T-cell (primary cell): Measurements from ENCODE around the gene ITPRID2. TPM values are rescaled to one million over a fixed set of nuclear protein-coding genes. Genes with fewer than 3 reads are reported as not detected.
A peak's percentile ranks its signal among the peaks of the same experiment; 100 is the strongest.

ENCODE experiments used
- ATAC-seq, 4 experiments: fragments of 200-7000 bp in 3 of 4; fragments of 150-1000 bp in 1 of 4; cut with Tn5 transposase; replicated peaks in 1 of 4; 1 replicate in 3 of 4; 2 replicates in 1 of 4; pipeline ENCODE4 v1.10.0; 2021; ENCODE audit warnings: moderate library complexity in 3 of 4, mild to moderate bottlenecking in 2 of 4, moderate number of reproducible peaks in 1 of 4
- CTCF ChIA-PET, 2 donors: fragments of 300-600 bp; sonication (Branson Sonifier 250); formaldehyde crosslinking; loops; one replicate each; lab custom pipeline; 2022; ENCODE audit warnings: antibody characterized with exemption in 2 of 2; lab: Charles Lee
- POLR2A ChIA-PET, 2 donors: fragments of 300-600 bp; sonication (Branson Sonifier 250); formaldehyde crosslinking; loops; one replicate each; lab custom pipeline; 2022; ENCODE audit warnings: antibody characterized with exemption in 2 of 2; lab: Charles Lee
- DNase-seq, 35 experiments: peaks; one replicate each; pipeline versions ENCODE4 v3.0.0 to v3.0.0-alpha.2; 2013 to 2023
- H3K27ac ChIP-seq: one replicate; pipeline ENCODE4 v1.5.1; 2013; ENCODE audit warnings: low read length
- H3K27me3 ChIP-seq, 2 experiments: replicated peaks in 1 of 2; 1 replicate in 1 of 2; 2 replicates in 1 of 2; pipeline versions ENCODE4 v1.6.1 to v1.7.0; 2013; ENCODE audit warnings: low read length in 1 of 2, mixed read lengths in 1 of 2; ENCODE audit not compliant: control insufficient read depth in 2 of 2, insufficient read depth in 2 of 2; ENCODE audit errors: extremely low read depth in 1 of 2
- H3K36me3 ChIP-seq, 2 donors: 1 replicate in 1 of 2; 2 replicates in 1 of 2; pipeline versions ENCODE4 v1.6.1 to v1.7.0; 2013; ENCODE audit warnings: low read length in 1 of 2; ENCODE audit not compliant: control insufficient read depth in 2 of 2, insufficient read depth in 1 of 2; ENCODE audit errors: extremely low read depth in 1 of 2
- H3K4me1 ChIP-seq, 2 experiments: 1 replicate in 1 of 2; 2 replicates in 1 of 2; pipeline versions ENCODE4 v1.6.1 to v1.7.0; 2013; ENCODE audit warnings: low read length in 2 of 2, mixed read lengths in 1 of 2; ENCODE audit not compliant: insufficient read depth in 2 of 2, control insufficient read depth in 1 of 2; ENCODE audit errors: extremely low read depth in 1 of 2
- H3K4me3 ChIP-seq, 2 donors: 1 replicate in 1 of 2; 2 replicates in 1 of 2; pipeline versions ENCODE4 v1.5.1 to v1.7.0; 2013; ENCODE audit warnings: mild to moderate bottlenecking in 2 of 2, low read length in 1 of 2, moderate library complexity in 1 of 2; ENCODE audit not compliant: control insufficient read depth in 1 of 2; ENCODE audit errors: extremely low read depth in 1 of 2
- H3K9me3 ChIP-seq: 2 replicates; pipeline ENCODE4 v1.7.0; 2013
- H3K27ac Mint-ChIP-seq, 2 donors: one replicate each; pipeline ENCODE4 v1.8.0; 2020 to 2021; ENCODE audit warnings: mild to moderate bottlenecking in 2 of 2, mixed read lengths in 2 of 2
- H3K27me3 Mint-ChIP-seq, 2 donors: one replicate each; pipeline ENCODE4 v1.8.0; 2021 to 2022; ENCODE audit warnings: mixed read lengths in 2 of 2
- H3K36me3 Mint-ChIP-seq: one replicate; pipeline ENCODE4 v1.8.0; 2021; ENCODE audit warnings: mixed read lengths
- H3K4me1 Mint-ChIP-seq, 3 donors: one replicate each; pipeline ENCODE4 v1.8.0; 2020 to 2022; ENCODE audit warnings: mixed read lengths in 3 of 3, mild to moderate bottlenecking in 1 of 3
- H3K4me3 Mint-ChIP-seq, 3 donors: one replicate each; pipeline ENCODE4 v1.8.0; 2020 to 2022; ENCODE audit warnings: mild to moderate bottlenecking in 3 of 3, mixed read lengths in 3 of 3, moderate library complexity in 3 of 3
- H3K9me3 Mint-ChIP-seq, 3 donors: one replicate each; pipeline ENCODE4 v1.8.0; 2020 to 2022; ENCODE audit warnings: mixed read lengths in 3 of 3
- WGBS: methylation state at CpG from one replicate; pipeline ENCODE4 v1.1.5; 2013; ENCODE audit warnings: missing lambda C conversion rate; ENCODE audit not compliant: insufficient coverage; 5-methylcytosine and 5-hydroxymethylcytosine counted together
- total RNA-seq, 35 experiments: library from RNA in 6 of 35; stranded (reverse) in 6 of 35; fragments of 120-200 nt in 1 of 35; gene quantifications; one replicate each; pipeline versions ENCODE4 v1.2.1 to v1.2.4 and lab custom pipeline; 2013 to 2026

Gene ITPRID2
- total RNA-seq, 5 donors from 2014 or later (not counting 1 experiment from before 2014, with no cell fraction given), result 29.1 to 55.8 (median 45.1) TPM

GRCh38 chr2:181904022-181904632 is 12.6 kb downstream of the ITPRID2 start:
- peak in 2 of 4 experiments; percentile 42 to 57 for ATAC-seq
- ChIA-PET POLR2A (interaction anchor here (0.6 to 1.7 kb wide), 5 partner anchors 11 to 444 kb away, joined by 3 to 5 read pairs (median 3); no protein-coding TSS in a partner anchor), CTCF (interaction anchor here (0.6 to 3.9 kb wide), 17 partner anchors 9 to 789 kb away, joined by 3 to 30 read pairs (median 4); no protein-coding TSS in a partner anchor)
- peaks cover 0 to 20% of the 10 kb centered on the region in 2 donors for H3K36me3 ChIP-seq
- H3K27me3 Mint-ChIP-seq, result no peaks in the 10 kb centered on the region
- H3K36me3 Mint-ChIP-seq, result peaks cover 40% of the 10 kb centered on the region
- no peak overlapping the region for H3K27ac Mint-ChIP-seq
- H3K4me1 Mint-ChIP-seq, result peaks cover 20 to 28% (median 25%) of the 10 kb centered on the region in 3 donors
- H3K9me3 ChIP-seq, result no peaks in the 10 kb centered on the region
- peak in 2 of 35 experiments; percentile 6 to 60 for DNase-seq
- no peak overlapping the region for H3K4me3 ChIP-seq
- no CpG with 5 or more reads among the region's 2 CpGs for WGBS
- no peak overlapping the region for H3K4me3 Mint-ChIP-seq
- no peaks in the 10 kb centered on the region for H3K9me3 Mint-ChIP-seq
- H3K27me3 ChIP-seq, result no peaks in the 10 kb centered on the region
- H3K27ac ChIP-seq, result no peak overlapping the region
- H3K4me1 ChIP-seq, result peaks cover 0 to 5% of the 10 kb centered on the region in 2 experiments

- Mint-ChIP-seq H3K36me3 (peaks cover 36% of the 10 kb centered on the region), H3K4me1 (peaks cover 7 to 17% (median 11%) of the 10 kb centered on the region in 3 donors), H3K27ac (no peak overlapping the region), H3K27me3 (no peaks in the 10 kb centered on the region), H3K4me3 (no peak overlapping the region), H3K9me3 (no peaks in the 10 kb centered on the region)
- Histone ChIP-seq H3K4me3 (no peak overlapping the region), H3K27ac (no peak overlapping the region), H3K36me3 (peaks cover 0 to 15% of the 10 kb centered on the region in 2 donors), H3K9me3 (no peaks in the 10 kb centered on the region), H3K27me3 (no peaks in the 10 kb centered on the region), H3K4me1 (no peaks in the 10 kb centered on the region)
- ChIA-PET CTCF (interaction anchor here (0.7 to 1.0 kb wide), 2 partner anchors 116 to 164 kb away, joined by 3 to 4 read pairs; no protein-coding TSS in a partner anchor), POLR2A (no interaction called here)
- ATAC-seq (no peak), DNase-seq (no peak)
Measured at GRCh38 chr2:181907057-181907456, 15.5 kb downstream of the ITPRID2 start.

- Mint-ChIP-seq H3K36me3 (peaks cover 34% of the 10 kb centered on the region), H3K27ac (no peak overlapping the region), H3K4me3 (no peak overlapping the region), H3K9me3 (no peaks in the 10 kb centered on the region), H3K27me3 (no peaks in the 10 kb centered on the region), H3K4me1 (peaks cover 7 to 16% (median 11%) of the 10 kb centered on the region in 3 donors)
- H3K4me3 ChIP-seq, result no peak overlapping the region
- H3K27me3 ChIP-seq, result no peaks in the 10 kb centered on the region
- DNase-seq, result no peak
- CTCF ChIA-PET, result interaction anchor here in 1 of 2 donors (0.6 kb wide), 1 partner anchor 773 kb away, joined by 3 read pairs; no protein-coding TSS in a partner anchor
- no CpG with 5 or more reads among the region's 1 CpG for WGBS
- no peak for ATAC-seq
- H3K9me3 ChIP-seq, result no peaks in the 10 kb centered on the region
- H3K4me1 ChIP-seq, result no peaks in the 10 kb centered on the region
- POLR2A ChIA-PET, result no interaction called here
- peaks cover 0 to 9% of the 10 kb centered on the region in 2 donors for H3K36me3 ChIP-seq
- H3K27ac ChIP-seq, result no peak overlapping the region
Measured at GRCh38 chr2:181907635-181908034, 16.1 kb downstream of the ITPRID2 start.

- Mint-ChIP-seq H3K4me3 (no peak overlapping the region), H3K36me3 (peaks cover 42% of the 10 kb centered on the region), H3K9me3 (no peaks in the 10 kb centered on the region), H3K4me1 (peaks cover 0 to 8% (median 1%) of the 10 kb centered on the region in 3 donors), H3K27ac (no peak overlapping the region), H3K27me3 (no peaks in the 10 kb centered on the region)
- CTCF ChIA-PET, result interaction anchor here (0.5 to 1.4 kb wide), 4 partner anchors 10 to 364 kb away, joined by 3 to 4 read pairs (median 3); no protein-coding TSS in a partner anchor
- Histone ChIP-seq H3K27ac (no peak overlapping the region), H3K4me1 (no peaks in the 10 kb centered on the region), H3K36me3 (peaks cover 2 to 16% of the 10 kb centered on the region in 2 donors), H3K4me3 (no peak overlapping the region), H3K9me3 (no peaks in the 10 kb centered on the region), H3K27me3 (no peaks in the 10 kb centered on the region)
- no CpG with 5 or more reads among the region's 2 CpGs for WGBS
- ATAC-seq, result no peak
- POLR2A ChIA-PET, result interaction anchor here (1.2 to 1.3 kb wide), 2 partner anchors 13 kb away, joined by 3 read pairs; no protein-coding TSS in a partner anchor
- no peak for DNase-seq
Measured at GRCh38 chr2:181910028-181910831, 18.7 kb downstream of the ITPRID2 start.

- DNase-seq (no peak), ATAC-seq (no peak)
- Histone ChIP-seq H3K27ac (no peak overlapping the region), H3K4me1 (no peaks in the 10 kb centered on the region), H3K9me3 (no peaks in the 10 kb centered on the region), H3K4me3 (no peak overlapping the region), H3K27me3 (no peaks in the 10 kb centered on the region), H3K36me3 (peaks cover 5 to 32% of the 10 kb centered on the region in 2 donors)
- Mint-ChIP-seq H3K9me3 (no peaks in the 10 kb centered on the region), H3K27me3 (no peaks in the 10 kb centered on the region), H3K4me1 (peaks cover 0 to 5% (median 0%) of the 10 kb centered on the region in 3 donors), H3K36me3 (peaks cover 51% of the 10 kb centered on the region), H3K27ac (no peak overlapping the region), H3K4me3 (no peak overlapping the region)
- no CpG with 5 or more reads among the region's 2 CpGs for WGBS
- CTCF ChIA-PET, result interaction anchor here in 1 of 2 donors (0.9 kb wide), 1 partner anchor 10 kb away, joined by 4 read pairs; no protein-coding TSS in a partner anchor
- POLR2A ChIA-PET, result no interaction called here
Measured at GRCh38 chr2:181911830-181912229, 20.3 kb downstream of the ITPRID2 start.

- H3K27ac Mint-ChIP-seq, result no peak overlapping the region
- H3K27me3 Mint-ChIP-seq, result no peaks in the 10 kb centered on the region
- no CpG with 5 or more reads among the region's 1 CpG for WGBS
- ATAC-seq (no peak), DNase-seq (no peak)
- Histone ChIP-seq H3K4me3 (no peak overlapping the region), H3K36me3 (peaks cover 7 to 49% of the 10 kb centered on the region in 2 donors), H3K27ac (no peak overlapping the region), H3K9me3 (no peaks in the 10 kb centered on the region), H3K27me3 (no peaks in the 10 kb centered on the region), H3K4me1 (no peaks in the 10 kb centered on the region)
- CTCF ChIA-PET, result no interaction called here
- H3K9me3 Mint-ChIP-seq, result no peaks in the 10 kb centered on the region
- POLR2A ChIA-PET, result no interaction called here
- peaks cover 0 to 3% (median 0%) of the 10 kb centered on the region in 3 donors for H3K4me1 Mint-ChIP-seq
- H3K4me3 Mint-ChIP-seq, result no peak overlapping the region
- H3K36me3 Mint-ChIP-seq, result peaks cover 63% of the 10 kb centered on the region
Measured at GRCh38 chr2:181915102-181915501, 23.6 kb downstream of the ITPRID2 start.
